SK-N-SH treated with all-trans-retinoic acid at 6 μM for 48 hours (cell line): ENCODE results near the gene SH3RF1.

ENCODE experiments used
- ESRRG ChIP-seq: fragments of 250-450 bp; sonication (Bioruptor Pico); IDR thresholded peaks from 2 replicates; pipeline ENCODE4 v1.6.1; 2021; ENCODE audit warnings: mild to moderate bottlenecking
- OSR1 ChIP-seq: fragments of 250-450 bp; sonication (Bioruptor Pico); IDR thresholded peaks from 2 replicates; pipeline ENCODE4 v1.8.0; 2022; ENCODE audit warnings: moderate library complexity, mild to moderate bottlenecking, inconsistent platforms

DNA sequence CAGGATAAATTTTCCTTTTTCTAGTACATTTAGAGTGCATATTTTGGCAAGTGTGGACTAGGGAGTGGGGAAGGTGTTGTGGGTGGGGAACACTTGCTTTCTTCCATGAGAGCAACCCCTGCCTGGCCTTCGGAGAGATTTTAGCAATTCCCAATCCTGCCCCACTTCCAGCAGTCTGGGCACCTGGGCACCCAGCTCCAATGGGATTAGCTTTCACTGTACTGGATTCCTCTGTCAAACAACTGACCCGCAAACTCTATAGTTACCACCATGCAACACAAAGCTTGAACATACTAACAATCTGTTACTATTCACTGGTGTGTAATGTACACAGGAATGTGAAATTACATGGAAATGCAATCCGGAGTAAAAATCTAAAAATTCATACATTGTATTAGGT, 50.3 kb downstream of the SH3RF1 start:
- no peak for TF ChIP-seq OSR1
- no peak for TF ChIP-seq ESRRG (CRISPR knock-in tag)
